ENCODE measurements around the gene GALNT3. TPM values are rescaled to one million over a fixed set of nuclear protein-coding genes. Genes with fewer than 3 reads are reported as not detected.

GALNT3 gene
- total and polyA plus RNA-seq, 7 donors = 0.10 to 0.99 (median 0.19) TPM; not detected in 2

GRCh38 chr2:165796129-165796528, 2.1 kb upstream of the GALNT3 start:
- Histone ChIP-seq H3K36me3 (ENCODE audit: insufficient read depth in 1 of 2, low read depth in 1 of 2) (no peaks in the 10 kb centered on the region), H3K27ac (no peak overlapping the region), H3K4me3 (no peak overlapping the region), H3K4me1 (no peaks in the 10 kb centered on the region), H3K27me3 (ENCODE audit: insufficient read depth in 3 of 3, low read length in 2 of 3) (peaks cover 0 to 37% (median 14%) of the 10 kb centered on the region in 3 donors), H3K9me3 (no peaks in the 10 kb centered on the region)
- intact Hi-C loops (cut with DNase I) = no loop called here
- ATAC-seq = no peak
- WGBS, 3 donors = 42 to 74% (median 60%) methylated on average over 1 of the region's 1 CpG
- TF ChIP-seq CTCF (IDR thresholded peaks at IDR 0.05) = no peak
- DNase-seq = no peak

DNA sequence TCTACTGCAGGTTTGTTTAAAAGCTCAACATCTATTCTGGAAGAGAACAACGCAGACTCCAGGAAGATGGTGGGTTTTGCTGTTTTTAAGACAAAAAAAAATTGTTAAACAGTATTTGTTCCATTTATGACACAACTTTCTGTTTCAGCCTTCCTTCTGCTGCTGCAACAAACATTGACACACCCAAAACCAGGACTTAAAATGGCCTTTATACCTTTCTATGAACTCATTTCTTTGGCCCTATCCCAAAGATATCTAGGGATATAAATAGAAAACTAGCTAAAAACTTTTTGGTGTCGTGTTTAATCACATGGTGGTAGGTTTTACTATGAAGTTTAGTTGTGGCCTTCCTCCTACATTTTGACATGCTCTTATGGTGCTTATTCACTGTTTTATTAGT, 964 bp upstream of the GALNT3 start:
- no peak for TF ChIP-seq CTCF (IDR thresholded peaks at IDR 0.05)

GRCh38 chr2:165794536-165794928, 485 bp upstream of the GALNT3 start:
- no peaks in the 10 kb centered on the region for H3K36me3 ChIP-seq (ENCODE audit: insufficient read depth in 1 of 2, low read depth in 1 of 2)
- H3K27me3 ChIP-seq (ENCODE audit: insufficient read depth in 3 of 3, low read length in 2 of 3) = peaks cover 0 to 37% (median 14%) of the 10 kb centered on the region in 3 donors
- DNase-seq = peak; percentile 14 to 46
- TF ChIP-seq CTCF (IDR thresholded peaks at IDR 0.05) = no peak
- no peak overlapping the region for H3K27ac ChIP-seq
- 5 to 7% (median 6%) methylated on average over 15 to 18 of the region's 18 CpGs for WGBS, 3 donors
- ATAC-seq = no peak
- no peaks in the 10 kb centered on the region for H3K9me3 ChIP-seq
- H3K4me3 ChIP-seq = peak overlapping the region; percentile 59
- intact Hi-C loops (cut with DNase I) = no loop called here
- H3K4me1 ChIP-seq = no peaks in the 10 kb centered on the region

More for the DNA sequence above, 964 bp upstream of the GALNT3 start:
- 53 to 65% (median 56%) methylated on average over 2 of the region's 2 CpGs for WGBS, 3 donors
- ATAC-seq (no peak), DNase-seq (no peak)
- intact Hi-C loops (cut with DNase I) = no loop called here
- Histone ChIP-seq H3K36me3 (ENCODE audit: insufficient read depth in 1 of 2, low read depth in 1 of 2) (no peaks in the 10 kb centered on the region), H3K9me3 (no peaks in the 10 kb centered on the region), H3K27me3 (ENCODE audit: insufficient read depth in 3 of 3, low read length in 2 of 3) (peaks cover 0 to 37% (median 14%) of the 10 kb centered on the region in 3 donors), H3K27ac (no peak overlapping the region), H3K4me3 (no peak overlapping the region), H3K4me1 (no peaks in the 10 kb centered on the region)

DNA sequence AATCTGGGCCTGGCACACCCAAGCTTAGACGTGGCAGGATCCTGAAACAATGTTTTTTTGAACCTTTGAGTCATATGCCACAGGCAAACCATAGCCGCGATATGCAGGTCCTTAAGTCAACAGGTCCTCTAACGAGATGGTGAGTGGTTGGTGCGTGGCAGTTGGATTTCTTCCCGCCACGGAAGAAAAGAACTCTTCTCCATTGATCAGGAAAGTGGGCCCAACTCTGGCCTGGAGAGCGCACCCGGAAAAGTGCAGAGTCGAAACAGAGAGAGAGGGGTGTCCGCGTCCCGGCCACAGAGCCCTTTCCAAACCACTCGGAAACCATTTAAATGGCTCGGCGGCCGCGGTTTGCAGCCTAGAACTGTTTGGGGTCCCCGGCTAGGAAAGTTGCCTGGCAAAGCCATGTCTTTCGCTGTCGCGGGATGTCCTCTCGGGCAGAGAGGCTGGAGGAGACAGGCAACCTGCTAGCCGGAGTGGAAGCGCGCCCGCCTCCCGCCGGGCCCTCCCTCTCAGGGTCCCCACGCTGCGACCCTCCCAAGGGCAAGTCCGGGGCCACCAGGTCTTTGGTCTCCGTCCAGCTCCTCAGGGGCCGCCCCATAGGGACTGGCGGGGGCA, 777 bp downstream of the GALNT3 start:
- intact Hi-C loops (cut with DNase I) = no loop called here
- Histone ChIP-seq H3K27ac (no peak overlapping the region), H3K36me3 (ENCODE audit: insufficient read depth in 1 of 2, low read depth in 1 of 2) (no peaks in the 10 kb centered on the region), H3K9me3 (no peaks in the 10 kb centered on the region), H3K4me1 (no peaks in the 10 kb centered on the region), H3K4me3 (peak overlapping the region; percentile 59), H3K27me3 (ENCODE audit: insufficient read depth in 3 of 3, low read length in 2 of 3) (peaks cover 0 to 37% (median 14%) of the 10 kb centered on the region in 3 donors)
- ATAC-seq (no peak), DNase-seq (no peak)
- 17 to 21% (median 18%) methylated on average over 27 to 35 of the region's 35 CpGs for WGBS, 3 donors
- no peak for TF ChIP-seq CTCF (IDR thresholded peaks at IDR 0.05)

DNA sequence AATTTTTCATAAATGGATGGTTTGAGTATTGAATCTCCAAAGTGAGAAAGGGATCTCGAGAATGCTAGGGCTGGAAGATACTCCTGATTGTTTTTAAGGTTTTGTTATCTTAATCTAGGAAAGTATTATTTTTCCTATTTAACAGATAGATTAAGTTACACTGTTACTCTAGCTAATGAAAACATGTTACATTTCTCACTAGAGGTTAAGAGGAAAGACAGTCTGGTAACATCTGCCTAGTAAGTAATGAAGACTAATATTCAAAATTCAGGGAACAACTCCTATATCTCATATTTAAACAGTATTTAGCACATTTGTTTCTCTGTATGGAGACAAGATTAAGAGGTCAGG, 2.0 kb downstream of the GALNT3 start:
- Histone ChIP-seq H3K27ac (no peak overlapping the region), H3K27me3 (ENCODE audit: insufficient read depth in 3 of 3, low read length in 2 of 3) (peaks cover 0 to 37% (median 14%) of the 10 kb centered on the region in 3 donors), H3K4me3 (no peak overlapping the region), H3K36me3 (ENCODE audit: insufficient read depth in 1 of 2, low read depth in 1 of 2) (no peaks in the 10 kb centered on the region), H3K4me1 (no peaks in the 10 kb centered on the region), H3K9me3 (no peaks in the 10 kb centered on the region)
- no peak for DNase-seq
- intact Hi-C loops (cut with DNase I) = no loop called here
- TF ChIP-seq CTCF (IDR thresholded peaks at IDR 0.05) = no peak
- ATAC-seq = no peak
- 0 to 91% (median 46%) methylated on average over 1 of the region's 1 CpG for WGBS, 3 donors

All from psoas muscle (tissue), 8 donors.